Large intestine (tissue), 3 donors: ENCODE results near the gene CD33. TPM values are rescaled to one million over a fixed set of nuclear protein-coding genes. Genes with fewer than 3 reads are reported as not detected.
"Not testable (repeated sequence)": the region's sequence is repeated elsewhere in the genome, so short reads cannot be mapped to it uniquely, and the experiment has no call there.

Experiments
- DNase-seq, 2 donors: peaks; one replicate each; pipeline versions ENCODE4 v3.0.0 to v3.0.0-alpha.2; 2013
- H3K27ac ChIP-seq: one replicate; pipeline ENCODE4 v1.5.1; 2013; ENCODE audit warnings: low read length
- H3K27me3 ChIP-seq: 2 replicates; pipeline ENCODE4 v1.6.1; 2013; ENCODE audit warnings: low read length; ENCODE audit not compliant: control insufficient read depth, insufficient read depth
- H3K36me3 ChIP-seq: 2 replicates; pipeline ENCODE4 v1.6.1; 2013; ENCODE audit warnings: low read length; ENCODE audit not compliant: control insufficient read depth, insufficient read depth
- H3K4me1 ChIP-seq: one replicate; pipeline ENCODE4 v1.6.1; 2013; ENCODE audit warnings: low read length; ENCODE audit not compliant: control insufficient read depth, insufficient read depth
- H3K4me3 ChIP-seq: one replicate; pipeline ENCODE4 v1.5.1; 2013; ENCODE audit warnings: low read length
- H3K9me3 ChIP-seq: one replicate; pipeline ENCODE4 v1.6.1; 2013; ENCODE audit warnings: mild to moderate bottlenecking, low read depth, low read length, moderate library complexity; ENCODE audit not compliant: control insufficient read depth
- WGBS: methylation state at CpG from one replicate; pipeline ENCODE4 v1.1.5; 2013; ENCODE audit warnings: low lambda C conversion rate; ENCODE audit not compliant: insufficient coverage; 5-methylcytosine and 5-hydroxymethylcytosine counted together
- polyA plus RNA-seq: library from polyadenylated mRNA; unstranded; fragments of 120-200 nt; gene quantifications from one replicate; pipeline ENCODE4 v1.2.1, GENCODE V29; 2013

CD33 gene
- polyA plus RNA-seq, 1 donor: 5.4 TPM

- no peak overlapping the region for H3K27ac ChIP-seq
- H3K4me1 ChIP-seq: no peaks in the 10 kb centered on the region
- H3K36me3 ChIP-seq: no peaks in the 10 kb centered on the region
- no peaks in the 10 kb centered on the region for H3K27me3 ChIP-seq
- H3K4me3 ChIP-seq: no peak overlapping the region
- no peaks in the 10 kb centered on the region for H3K9me3 ChIP-seq
- no peak for DNase-seq
- 0% methylated on average over 1 of the region's 2 CpGs for WGBS
Measured at GRCh38 chr19:51207747-51208146, 17.1 kb upstream of the CD33 start.

- Histone ChIP-seq H3K4me3 (no peak overlapping the region), H3K4me1 (no peaks in the 10 kb centered on the region), H3K36me3 (no peaks in the 10 kb centered on the region), H3K9me3 (no peaks in the 10 kb centered on the region), H3K27ac (no peak overlapping the region), H3K27me3 (no peaks in the 10 kb centered on the region)
- no CpG with 5 or more reads among the region's 6 CpGs for WGBS
- DNase-seq: no peak
Measured at GRCh38 chr19:51210191-51210784, 14.6 kb upstream of the CD33 start.

- not testable (repeated sequence) for H3K9me3 ChIP-seq, H3K36me3 ChIP-seq, H3K4me3 ChIP-seq, DNase-seq, H3K27me3 ChIP-seq, H3K4me1 ChIP-seq, H3K27ac ChIP-seq
- WGBS: no CpG with 5 or more reads among the region's 13 CpGs
Measured at GRCh38 chr19:51210874-51211361, 14.0 kb upstream of the CD33 start.

GRCh38 chr19:51211833-51212232 lies 13.0 kb upstream of the CD33 start:
- WGBS: no CpG with 5 or more reads among the region's 9 CpGs
- Histone ChIP-seq H3K27ac (no peak overlapping the region), H3K4me3 (no peak overlapping the region)

GRCh38 chr19:51219307-51219706 lies 5.6 kb upstream of the CD33 start:
- H3K4me1 ChIP-seq: no peaks in the 10 kb centered on the region
- no CpG with 5 or more reads among the region's 1 CpG for WGBS
- no peaks in the 10 kb centered on the region for H3K9me3 ChIP-seq
- no peaks in the 10 kb centered on the region for H3K36me3 ChIP-seq
- no peaks in the 10 kb centered on the region for H3K27me3 ChIP-seq
- DNase-seq: no peak
- H3K4me3 ChIP-seq: no peak overlapping the region
- H3K27ac ChIP-seq: no peak overlapping the region

More at GRCh38 chr19:51211833-51212232, 13.0 kb upstream of the CD33 start:
- Histone ChIP-seq H3K36me3 (no peaks in the 10 kb centered on the region), H3K27me3 (no peaks in the 10 kb centered on the region), H3K4me1 (no peaks in the 10 kb centered on the region), H3K9me3 (no peaks in the 10 kb centered on the region)
- DNase-seq: no peak

- no peaks in the 10 kb centered on the region for H3K4me1 ChIP-seq
- DNase-seq: no peak
- no CpG with 5 or more reads among the region's 1 CpG for WGBS
- no peak overlapping the region for H3K27ac ChIP-seq
- no peaks in the 10 kb centered on the region for H3K27me3 ChIP-seq
- no peaks in the 10 kb centered on the region for H3K9me3 ChIP-seq
- no peaks in the 10 kb centered on the region for H3K36me3 ChIP-seq
- H3K4me3 ChIP-seq: no peak overlapping the region
Measured at GRCh38 chr19:51219971-51220370, 4.9 kb upstream of the CD33 start.

- H3K27me3 ChIP-seq: no peaks in the 10 kb centered on the region
- no peak overlapping the region for H3K27ac ChIP-seq
- DNase-seq: no peak
- no peak overlapping the region for H3K4me3 ChIP-seq
- H3K9me3 ChIP-seq: no peaks in the 10 kb centered on the region
- H3K36me3 ChIP-seq: no peaks in the 10 kb centered on the region
- H3K4me1 ChIP-seq: no peaks in the 10 kb centered on the region
Measured at GRCh38 chr19:51220996-51221395, 3.9 kb upstream of the CD33 start.

- no peaks in the 10 kb centered on the region for H3K27me3 ChIP-seq
- no peak overlapping the region for H3K4me3 ChIP-seq
- H3K27ac ChIP-seq: no peak overlapping the region
- DNase-seq: no peak
- no peaks in the 10 kb centered on the region for H3K36me3 ChIP-seq
- H3K4me1 ChIP-seq: no peaks in the 10 kb centered on the region
- no CpG with 5 or more reads among the region's 3 CpGs for WGBS
- H3K9me3 ChIP-seq: no peaks in the 10 kb centered on the region
Measured at GRCh38 chr19:51224163-51224641, 678 bp upstream of the CD33 start.

- no peak overlapping the region for H3K4me3 ChIP-seq
Measured at GRCh38 chr19:51226067-51226466, 1.2 kb downstream of the CD33 start.

GRCh38 chr19:51227326-51227725 lies 2.4 kb downstream of the CD33 start:
- DNase-seq: no peak
- no CpG with 5 or more reads among the region's 2 CpGs for WGBS

More at GRCh38 chr19:51226067-51226466, 1.2 kb downstream of the CD33 start:
- Histone ChIP-seq H3K9me3 (no peaks in the 10 kb centered on the region), H3K4me1 (no peaks in the 10 kb centered on the region), H3K36me3 (no peaks in the 10 kb centered on the region), H3K27ac (no peak overlapping the region), H3K27me3 (no peaks in the 10 kb centered on the region)
- DNase-seq: no peak
- no CpG with 5 or more reads among the region's 3 CpGs for WGBS

GRCh38 chr19:51227966-51228365 lies 3.1 kb downstream of the CD33 start:
- WGBS: no CpG with 5 or more reads among the region's 2 CpGs
- Histone ChIP-seq H3K27ac (no peak overlapping the region), H3K36me3 (no peaks in the 10 kb centered on the region), H3K27me3 (no peaks in the 10 kb centered on the region), H3K4me3 (no peak overlapping the region), H3K4me1 (no peaks in the 10 kb centered on the region), H3K9me3 (no peaks in the 10 kb centered on the region)
- DNase-seq: no peak

More at GRCh38 chr19:51227326-51227725, 2.4 kb downstream of the CD33 start:
- H3K9me3 ChIP-seq: no peaks in the 10 kb centered on the region
- H3K36me3 ChIP-seq: no peaks in the 10 kb centered on the region
- no peak overlapping the region for H3K27ac ChIP-seq
- H3K27me3 ChIP-seq: no peaks in the 10 kb centered on the region
- no peaks in the 10 kb centered on the region for H3K4me1 ChIP-seq
- no peak overlapping the region for H3K4me3 ChIP-seq
